ENCODE data around the gene ADAM15. TPM values are rescaled to one million over a fixed set of nuclear protein-coding genes. Genes with fewer than 3 reads are reported as not detected.
A peak's percentile ranks its signal among the peaks of the same experiment; 100 is the strongest.

The ADAM15 gene
- total and polyA plus RNA-seq, 2 donors (not counting 3 experiments of a cell fraction or from before 2014, with no cell fraction given), result 295 to 299 TPM

DNA sequence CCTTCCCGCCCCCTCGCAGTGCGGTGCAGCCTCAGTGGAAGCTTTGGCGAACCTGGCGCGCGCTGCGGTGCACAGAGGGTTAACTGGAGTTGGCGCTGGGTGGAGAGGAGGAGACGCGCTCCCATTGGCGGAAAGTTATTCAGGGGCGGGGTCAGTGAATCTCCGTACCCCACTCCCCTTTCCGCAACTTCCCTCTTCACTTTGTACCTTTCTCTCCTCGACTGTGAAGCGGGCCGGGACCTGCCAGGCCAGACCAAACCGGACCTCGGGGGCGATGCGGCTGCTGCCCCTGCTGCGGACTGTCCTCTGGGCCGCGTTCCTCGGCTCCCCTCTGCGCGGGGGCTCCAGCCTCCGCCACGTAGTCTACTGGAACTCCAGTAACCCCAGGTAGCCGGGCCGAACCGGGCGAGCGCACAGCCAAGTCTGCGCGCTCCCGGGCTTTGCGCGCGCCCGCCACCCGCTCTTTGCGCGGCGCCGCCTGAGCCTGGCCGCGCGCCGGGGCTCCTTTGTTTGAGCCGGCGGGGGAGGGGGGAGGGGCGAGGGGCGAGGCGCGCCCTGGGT lies 12.5 kb downstream of the ADAM15 start, which contains the start of gene EFNA4:
Gene EFNA4 (plus strand): TSS at position 191 of the 561 bp plus-strand sequence. CDS start 84 bp downstream, at position 275.
- dilution Hi-C loops (cut with MboI; ENCODE audit: extremely low pct_ligation_motif_present, low sequenced_read_pairs) (no loop called here), intact Hi-C loops (cut with micrococcal nuclease) (loop anchor here (1.0 kb wide), 2 partner anchors 21 to 126 kb away; no protein-coding TSS in a partner anchor)
- ChIA-PET CTCF (interaction anchor here (0.6 to 6.7 kb wide), 10 partner anchors 11 to 79 kb away, joined by 3 to 49 read pairs (median 5); partner anchors contain the start of genes ADAM15, DCST1, DCST2 and LENEP), POLR2A (no interaction called here)
- no TSS peak for BruUV-seq (replicated peaks)
- H3K4me3 ChIP-seq (replicated peaks in 1 of 3; ENCODE audit: insufficient read depth in 1 of 3, low read depth in 1 of 3, low read length in 3 of 3), result peak within 1 kb of the TSS; percentile 66 to 98 (median 85)
- peak within 1 kb of the TSS; percentile 68 for H3K9ac ChIP-seq (replicated peaks; ENCODE audit: extremely low read depth, insufficient read depth, low read length)
- H3K27me3 ChIP-seq (ENCODE audit: control insufficient read depth in 2 of 2, insufficient read depth in 2 of 2, low read length in 2 of 2), result no peaks in the 10 kb centered on the region
- FAIRE-seq, result peak; percentile 97
- H2AFZ ChIP-seq (ENCODE audit: low read depth, low read length), result peak within 1 kb of the TSS; percentile 55
- no peaks in the 10 kb centered on the region for H3K9me1 ChIP-seq (replicated peaks; ENCODE audit: control insufficient read depth, extremely low read depth, insufficient read depth, low read length)
- peak within 1 kb of the TSS; percentile 36 for H3K27ac ChIP-seq (ENCODE audit: insufficient read depth, low read depth, low read length)
- TF ChIP-seq MYC (IDR thresholded peaks at IDR 0.05; ENCODE audit: low read depth, low read length), result no peak
- TF ChIP-seq, protein P1, sequence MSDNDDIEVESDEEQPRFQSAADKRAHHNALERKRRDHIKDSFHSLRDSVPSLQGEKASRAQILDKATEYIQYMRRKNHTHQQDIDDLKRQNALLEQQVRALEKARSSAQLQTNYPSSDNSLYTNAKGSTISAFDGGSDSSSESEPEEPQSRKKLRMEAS (IDR thresholded peaks at IDR 0.05; ENCODE audit: insufficient read depth, insufficient read length), result no peak
- peak; percentile 89 for TF ChIP-seq POLR2A (IDR thresholded peaks at IDR 0.05; ENCODE audit: low read depth, low read length)
- no peak for TF ChIP-seq FOS (IDR thresholded peaks at IDR 0.05; ENCODE audit: borderline replicate concordance, insufficient read depth, low read length)
- peak; percentile 79 for TF ChIP-seq POLR2AphosphoS5 (IDR thresholded peaks at IDR 0.05; ENCODE audit: insufficient read depth, low read depth, low read length)
- no peak for TF ChIP-seq EZH2 (IDR thresholded peaks at IDR 0.05; ENCODE audit: borderline replicate concordance, low read depth, low read length, severe bottlenecking)
- no peak for TF ChIP-seq JUN (IDR thresholded peaks at IDR 0.05; ENCODE audit: borderline replicate concordance, insufficient read depth, insufficient read length, low read depth)
- no peak for TF ChIP-seq GATA2 (IDR thresholded peaks at IDR 0.05; ENCODE audit: insufficient read depth, insufficient read length, low read depth, low read length)
- TF ChIP-seq CTCF (IDR thresholded peaks at IDR 0.05; ENCODE audit: extremely low read depth in 1 of 2, insufficient read depth in 1 of 2, low read depth in 1 of 2, low read length in 2 of 2), result no peak
- H4K20me1 ChIP-seq (replicated peaks; ENCODE audit: control insufficient read depth, extremely low read depth, insufficient read depth, low read length), result no peaks in the 10 kb centered on the region
- H3K79me2 ChIP-seq (ENCODE audit: control insufficient read depth, insufficient read depth, low read length), result peaks cover 5% of the 10 kb centered on the region
- peaks cover 10% of the 10 kb centered on the region for H3K4me1 ChIP-seq (ENCODE audit: control insufficient read depth, extremely low read depth, insufficient read depth, low read length)
- H3K4me2 ChIP-seq (ENCODE audit: insufficient read depth, low read length), result peak within 1 kb of the TSS; percentile 83
- H3K9me3 ChIP-seq (replicated peaks; ENCODE audit: control insufficient read depth, insufficient read depth, low read length), result no peaks in the 10 kb centered on the region
- H3K36me3 ChIP-seq (ENCODE audit: control insufficient read depth in 2 of 2, extremely low read depth in 1 of 2, insufficient read depth in 2 of 2, low read length in 2 of 2), result peaks cover 3 to 14% of the 10 kb centered on the region in 2 experiments
- peak; percentile 89 for DNase-seq (ENCODE audit: low read depth, low spot score)

Data from endothelial cell of umbilical vein (primary cell).